Measurements from ENCODE around the gene DDIT4L.
A peak's percentile ranks its signal among the peaks of the same experiment; 100 is the strongest.
"Not testable (repeated sequence)": the region's sequence is repeated elsewhere in the genome, so short reads cannot be mapped to it uniquely, and the experiment has no call there.

DDIT4L gene, protein sequence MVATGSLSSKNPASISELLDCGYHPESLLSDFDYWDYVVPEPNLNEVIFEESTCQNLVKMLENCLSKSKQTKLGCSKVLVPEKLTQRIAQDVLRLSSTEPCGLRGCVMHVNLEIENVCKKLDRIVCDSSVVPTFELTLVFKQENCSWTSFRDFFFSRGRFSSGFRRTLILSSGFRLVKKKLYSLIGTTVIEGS

DNA sequence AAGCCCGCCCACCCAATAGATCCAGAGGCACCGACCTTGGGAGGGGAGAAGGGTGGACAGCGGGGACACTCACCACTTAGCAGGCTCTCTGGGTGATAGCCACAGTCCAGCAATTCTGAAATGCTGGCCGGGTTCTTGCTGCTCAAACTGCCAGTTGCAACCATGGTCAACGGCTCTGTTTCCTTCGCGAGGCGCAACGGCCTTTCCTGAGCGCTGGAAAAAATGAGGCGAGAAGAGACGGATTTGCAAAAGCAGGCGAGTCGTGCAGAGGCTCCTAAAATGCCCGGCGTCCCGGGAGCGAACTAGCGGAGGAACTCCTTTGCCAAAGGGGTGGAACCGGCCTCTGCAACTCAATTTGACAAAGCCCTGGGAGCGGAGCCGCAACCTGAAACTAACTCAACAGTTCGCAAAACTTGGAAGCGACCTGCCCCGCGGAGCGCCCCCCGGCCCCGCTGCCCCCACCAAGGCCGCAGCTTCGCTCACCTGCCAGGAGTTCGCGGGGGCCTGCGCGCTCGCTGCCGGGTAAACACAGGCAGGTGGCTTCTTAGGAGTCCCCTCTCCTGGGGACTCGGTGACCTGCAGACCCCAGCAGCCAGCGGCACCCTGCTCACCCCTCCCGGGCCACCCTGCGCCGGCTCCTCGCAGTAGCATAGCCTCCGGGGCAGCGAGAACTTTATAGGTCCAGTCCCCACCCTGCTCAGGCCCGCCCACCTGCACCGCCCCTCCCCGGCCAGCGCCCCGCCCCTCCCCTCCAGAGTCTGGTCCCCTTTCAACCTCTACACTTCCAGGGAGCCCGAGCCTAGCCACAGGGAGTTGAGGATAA lies at the start of gene DDIT4L:
Gene DDIT4L, minus strand, starts transcription at position 649 of the 823 bp plus-strand sequence. Its CDS starts 485 bp downstream, at position 164.
- no peak for TF ChIP-seq POLR2A (IDR thresholded peaks at IDR 0.05; ENCODE audit: low read depth, low read length)
- DNase-seq (ENCODE audit: insufficient read length, low spot score) (peak; percentile 19), FAIRE-seq (no peak)

DNA sequence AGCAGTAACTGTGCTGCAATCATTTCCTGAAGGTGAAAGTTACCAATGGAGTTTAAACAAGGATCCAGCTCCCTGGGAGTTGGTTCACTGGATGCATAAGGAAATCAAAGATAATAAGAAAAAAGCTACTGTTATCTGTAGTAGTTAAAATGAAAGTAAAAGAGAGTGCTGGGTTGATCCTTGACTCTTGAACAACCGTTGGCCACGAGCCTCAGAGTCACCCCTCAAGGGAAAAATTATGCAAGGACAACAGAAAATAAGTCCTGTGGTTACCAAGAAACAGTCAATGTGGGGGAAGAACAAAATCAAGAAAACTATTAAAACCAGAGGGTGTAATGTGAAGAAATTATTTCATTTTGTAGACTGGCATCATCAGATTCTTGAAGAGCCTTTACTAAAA lies 49.7 kb upstream of the DDIT4L start:
- no peak for FAIRE-seq
- DNase-seq (ENCODE audit: insufficient read length, low spot score) = no peak
- TF ChIP-seq POLR2A (IDR thresholded peaks at IDR 0.05; ENCODE audit: low read depth, low read length) = no peak

GRCh38 chr4:100224721-100225120 lies 34.5 kb upstream of the DDIT4L start:
- no peak for DNase-seq (ENCODE audit: insufficient read length, low spot score)
- no peak for FAIRE-seq
- no peak for TF ChIP-seq POLR2A (IDR thresholded peaks at IDR 0.05; ENCODE audit: low read depth, low read length)

GRCh38 chr4:100224160-100224559 lies 33.9 kb upstream of the DDIT4L start:
- DNase-seq (ENCODE audit: insufficient read length, low spot score) (no peak), FAIRE-seq (no peak)
- TF ChIP-seq POLR2A (IDR thresholded peaks at IDR 0.05; ENCODE audit: low read depth, low read length) = no peak

GRCh38 chr4:100208964-100209363 lies 18.7 kb upstream of the DDIT4L start:
- DNase-seq (ENCODE audit: insufficient read length, low spot score) (no peak), FAIRE-seq (no peak)
- TF ChIP-seq POLR2A (IDR thresholded peaks at IDR 0.05; ENCODE audit: low read depth, low read length) = no peak

- TF ChIP-seq POLR2A (IDR thresholded peaks at IDR 0.05; ENCODE audit: low read depth, low read length) = no peak
- DNase-seq (ENCODE audit: insufficient read length, low spot score) = no peak
- no peak for FAIRE-seq
Observed at GRCh38 chr4:100208459-100208858, 18.2 kb upstream of the DDIT4L start.

DNA sequence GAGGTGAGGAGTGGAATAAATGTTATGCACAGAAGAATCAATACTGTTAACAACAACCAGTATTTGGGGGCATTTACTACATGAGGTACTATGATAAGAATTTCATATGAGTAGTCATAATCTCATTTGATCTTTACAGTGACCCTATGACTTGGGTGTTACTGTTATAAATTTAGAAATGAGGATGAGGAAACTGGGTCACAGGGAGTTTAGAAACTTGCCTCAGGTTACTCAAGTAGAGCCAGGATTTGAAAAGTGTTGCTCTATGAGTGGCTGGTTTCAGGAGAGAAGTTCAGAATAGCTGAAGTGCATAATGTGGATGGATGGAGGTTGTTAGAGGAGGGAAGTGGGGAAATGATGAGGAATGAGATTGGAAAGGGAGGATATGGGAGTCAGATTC lies 16.6 kb upstream of the DDIT4L start:
- TF ChIP-seq POLR2A (IDR thresholded peaks at IDR 0.05; ENCODE audit: low read depth, low read length) = no peak
- DNase-seq (ENCODE audit: insufficient read length, low spot score) (no peak), FAIRE-seq (no peak)

GRCh38 chr4:100198061-100198460 lies 7.8 kb upstream of the DDIT4L start:
- no peak for TF ChIP-seq POLR2A (IDR thresholded peaks at IDR 0.05; ENCODE audit: low read depth, low read length)
- DNase-seq (ENCODE audit: insufficient read length, low spot score) = no peak
- FAIRE-seq = no peak

GRCh38 chr4:100196388-100197071 lies 6.3 kb upstream of the DDIT4L start:
- not testable (repeated sequence) for FAIRE-seq; DNase-seq (ENCODE audit: insufficient read length, low spot score)

- FAIRE-seq = no peak
- no peak for DNase-seq (ENCODE audit: insufficient read length, low spot score)
- no peak for TF ChIP-seq POLR2A (IDR thresholded peaks at IDR 0.05; ENCODE audit: low read depth, low read length)
Observed at GRCh38 chr4:100190643-100191600, 654 bp upstream of the DDIT4L start.

GRCh38 chr4:100188829-100189228 lies 1.4 kb downstream of the DDIT4L start:
- TF ChIP-seq POLR2A (IDR thresholded peaks at IDR 0.05; ENCODE audit: low read depth, low read length) = no peak
- FAIRE-seq (no peak), DNase-seq (ENCODE audit: insufficient read length, low spot score) (no peak)

DNA sequence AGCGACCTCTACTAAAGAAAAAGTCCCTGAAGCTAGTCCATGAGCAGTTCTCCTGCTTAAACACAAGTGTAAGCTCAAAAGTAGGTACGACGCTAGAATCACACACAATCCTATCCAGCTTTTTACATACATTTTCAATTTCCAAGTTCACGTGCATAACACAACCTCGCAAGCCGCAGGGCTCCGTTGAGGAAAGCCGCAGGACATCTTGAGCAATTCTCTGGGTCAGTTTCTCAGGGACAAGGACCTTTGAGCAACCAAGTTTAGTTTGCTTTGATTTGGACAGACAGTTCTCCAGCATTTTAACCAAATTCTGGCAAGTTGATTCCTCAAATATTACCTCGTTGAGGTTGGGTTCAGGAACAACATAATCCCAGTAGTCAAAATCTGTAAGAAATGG lies 2.5 kb downstream of the DDIT4L start:
- no peak for DNase-seq (ENCODE audit: insufficient read length, low spot score)
- TF ChIP-seq POLR2A (IDR thresholded peaks at IDR 0.05; ENCODE audit: low read depth, low read length) = no peak
- FAIRE-seq = no peak

DNA sequence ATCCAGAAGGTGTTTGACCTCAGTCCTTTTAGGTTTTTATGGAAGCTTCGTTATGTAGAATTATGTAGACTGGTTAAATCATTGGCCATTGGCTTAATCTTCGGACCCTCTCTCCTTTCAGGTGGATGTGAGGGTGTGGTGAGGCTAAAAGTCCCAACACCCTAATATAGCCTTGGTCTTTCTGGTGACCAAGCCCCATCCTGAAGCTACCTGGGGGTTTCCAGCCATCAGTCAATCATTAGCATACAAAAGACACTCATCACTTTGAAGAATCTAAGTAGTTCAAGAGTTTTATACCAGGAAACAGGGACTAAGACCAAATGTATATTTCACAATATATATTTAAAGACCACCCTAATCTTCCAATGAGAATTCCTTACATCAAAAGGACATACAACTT lies 5.5 kb downstream of the DDIT4L start:
- DNase-seq (ENCODE audit: insufficient read length, low spot score) (no peak), FAIRE-seq (no peak)
- TF ChIP-seq POLR2A (IDR thresholded peaks at IDR 0.05; ENCODE audit: low read depth, low read length) = no peak

All from H54 (cell line).